HG03432 (cell line): ENCODE measurements around the gene OR10H1.
"Not testable (repeated sequence)": the region's sequence is repeated elsewhere in the genome, so short reads cannot be mapped to it uniquely, and the experiment has no call there.

Source experiments
- ATAC-seq: cut with Tn5 transposase; IDR thresholded peaks from one replicate; pipeline ENCODE4 v1.9.1; 2021; ENCODE audit warnings: mild to moderate bottlenecking, moderate library complexity; ENCODE audit not compliant: unreplicated experiment

The OR10H1 gene

DNA sequence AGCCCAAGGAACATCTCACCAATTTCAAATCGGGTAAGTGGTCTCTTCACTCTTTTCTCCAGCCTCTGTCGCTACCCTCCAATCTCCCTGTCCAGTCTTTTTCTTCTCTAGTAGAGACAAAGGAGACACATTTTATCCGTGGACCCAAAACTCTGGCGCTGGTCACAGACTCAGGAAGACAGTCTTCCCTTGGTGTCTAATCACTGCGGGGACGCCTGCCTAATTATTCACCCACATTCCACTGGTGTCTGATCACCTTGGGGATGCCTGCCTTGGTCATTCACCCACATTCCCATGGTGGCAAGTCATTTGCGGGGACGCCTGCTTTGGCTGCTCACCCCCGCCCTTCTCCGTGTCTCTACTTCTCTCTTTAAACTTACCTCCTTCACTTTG is 13.8 kb upstream of the OR10H1 start:
- no peak for ATAC-seq

DNA sequence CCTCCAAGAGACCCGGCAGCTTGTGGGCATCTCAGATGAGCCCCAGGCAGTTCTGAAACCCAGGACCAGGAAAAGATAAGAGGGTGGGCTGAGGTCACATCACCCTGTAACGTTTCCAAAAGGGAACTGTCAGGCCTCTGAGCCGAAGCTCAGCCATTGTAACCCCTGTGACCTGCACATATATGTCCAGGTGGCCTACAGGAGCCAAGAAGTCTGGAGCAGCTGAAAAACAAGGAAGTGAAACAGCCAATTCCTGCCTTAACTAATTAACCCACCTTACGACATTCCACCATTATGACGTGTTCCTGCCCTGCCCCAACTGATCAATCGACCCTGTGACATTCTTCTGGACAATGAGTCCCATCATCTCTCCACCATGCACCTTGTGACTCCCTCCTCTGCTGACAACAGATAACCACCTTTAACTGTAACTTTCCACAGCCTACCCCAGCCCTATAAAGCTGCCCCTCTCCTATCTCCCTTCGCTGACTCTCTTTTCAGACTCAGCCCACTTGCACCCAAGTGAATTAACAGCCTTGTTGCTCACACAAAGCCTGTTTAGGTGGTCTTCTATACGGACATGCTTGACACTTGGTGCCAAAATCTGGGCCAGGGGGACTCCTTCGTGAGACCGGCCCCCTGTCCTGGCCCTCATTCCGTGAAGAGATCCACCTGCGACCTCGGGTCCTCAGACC is 13.3 kb upstream of the OR10H1 start:
- ATAC-seq = not testable (repeated sequence)

DNA sequence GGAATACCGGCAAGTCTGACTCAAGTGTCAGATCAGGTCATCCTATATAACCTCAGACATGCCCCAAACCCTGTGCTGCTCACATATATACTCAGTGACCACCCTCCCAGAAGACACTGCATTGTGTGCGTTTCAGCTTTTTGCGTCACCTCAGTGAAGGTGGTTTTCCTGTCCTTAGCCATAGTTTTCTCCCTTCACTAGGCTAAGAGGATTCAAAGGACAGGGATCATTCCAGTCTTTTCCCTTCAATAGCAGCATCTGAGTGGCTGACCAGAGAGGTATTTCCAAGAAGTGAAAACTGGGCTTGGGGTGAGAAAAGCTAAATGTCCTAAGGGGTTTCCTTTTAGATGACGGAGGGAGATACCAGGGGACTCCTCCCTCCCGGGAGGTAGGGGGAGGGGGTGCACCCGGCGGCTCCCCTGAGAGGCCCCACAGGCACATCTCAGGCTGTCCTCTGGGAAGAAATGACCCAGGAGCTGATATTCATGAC is 12.7 kb upstream of the OR10H1 start:
- no peak for ATAC-seq

DNA sequence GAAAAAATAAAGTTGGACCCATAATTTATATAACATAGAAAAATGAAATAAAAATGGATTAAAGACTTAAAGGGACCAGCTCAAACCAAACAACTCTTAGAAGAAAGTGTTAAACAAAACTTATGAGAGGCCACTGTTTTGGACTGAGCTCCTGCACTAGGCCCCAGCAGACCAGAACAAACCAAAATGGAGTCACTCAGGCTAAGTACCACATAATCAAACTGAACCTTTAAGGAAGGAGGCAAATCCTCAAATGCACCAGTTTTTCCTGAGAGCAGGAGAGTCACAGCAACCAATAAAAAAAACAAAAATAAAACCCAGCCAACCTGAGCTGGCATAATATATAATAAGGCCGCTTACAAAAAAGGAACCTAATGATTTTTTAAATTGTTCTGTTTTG is 10.3 kb upstream of the OR10H1 start:
- no peak for ATAC-seq

DNA sequence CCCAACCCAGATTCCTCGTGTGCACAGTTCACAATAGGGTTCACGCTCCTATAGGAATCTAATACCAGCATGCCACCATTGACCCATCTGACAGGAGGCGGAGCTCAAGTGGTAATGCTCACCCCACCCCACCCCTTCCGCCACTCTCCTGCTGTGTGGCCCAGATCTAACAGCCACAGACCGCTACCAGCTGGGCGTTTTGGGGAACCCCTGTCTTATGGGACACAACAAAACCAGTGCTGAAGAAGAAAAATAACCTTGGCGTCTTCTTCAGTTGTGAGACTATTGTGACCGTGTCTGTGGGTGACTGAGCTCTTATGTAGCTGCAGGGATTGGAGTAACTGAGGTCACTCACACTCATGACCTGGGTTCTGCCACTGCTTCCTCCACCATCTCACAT is 5.2 kb upstream of the OR10H1 start:
- no peak for ATAC-seq

DNA sequence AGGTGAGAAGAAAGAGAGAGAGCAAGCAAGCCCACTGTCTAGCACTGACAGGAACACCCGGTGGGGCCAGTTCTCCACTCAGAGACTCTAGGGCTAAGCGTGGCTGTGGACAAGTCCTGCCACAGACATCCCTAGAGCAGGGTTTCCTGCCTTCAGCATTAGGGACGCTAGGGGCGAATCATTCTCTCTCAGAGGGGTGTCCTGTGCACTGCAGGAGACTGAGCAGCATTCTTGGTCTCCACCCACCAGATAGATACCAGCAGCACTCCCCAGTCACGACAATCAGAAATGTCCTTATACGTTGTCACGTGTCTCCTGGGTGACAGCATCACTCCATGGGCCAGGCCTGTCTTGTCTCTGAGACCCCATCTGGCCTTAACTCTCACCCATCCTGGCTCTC is 1.5 kb downstream of the OR10H1 start:
- ATAC-seq = no peak

DNA sequence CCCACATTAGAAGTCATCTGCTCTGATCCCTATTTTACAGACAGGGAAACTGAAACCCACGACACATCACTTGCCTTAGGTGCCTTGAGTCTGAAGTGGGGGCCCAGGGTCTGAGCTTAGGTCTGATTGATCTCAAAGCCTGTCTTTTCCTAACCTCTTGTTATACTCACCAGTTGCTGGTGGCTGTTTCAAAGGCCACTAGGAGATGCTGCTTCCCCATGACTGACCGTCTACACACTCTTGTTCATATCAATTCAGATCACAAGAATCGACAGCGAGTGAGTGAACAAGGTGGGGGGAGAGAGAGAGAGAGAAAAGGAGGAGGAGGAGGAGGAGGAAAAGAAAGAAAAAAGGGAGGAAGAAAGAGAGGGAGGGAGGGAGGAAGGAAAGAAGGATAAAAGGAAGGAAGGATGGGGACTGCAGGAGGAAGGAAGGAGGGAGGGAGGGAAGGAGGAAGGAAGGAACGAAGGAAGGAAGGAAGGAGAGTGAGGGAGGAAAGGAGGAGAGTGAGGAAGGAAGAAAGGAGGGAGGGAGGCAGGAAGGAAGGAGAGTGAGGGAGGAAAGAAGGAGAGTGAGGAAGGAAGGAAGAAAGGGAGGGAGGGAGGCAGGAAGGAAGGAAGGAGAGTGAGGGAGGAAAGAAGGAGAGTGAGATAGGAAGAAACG is 3.3 kb downstream of the OR10H1 start:
- ATAC-seq = no peak

DNA sequence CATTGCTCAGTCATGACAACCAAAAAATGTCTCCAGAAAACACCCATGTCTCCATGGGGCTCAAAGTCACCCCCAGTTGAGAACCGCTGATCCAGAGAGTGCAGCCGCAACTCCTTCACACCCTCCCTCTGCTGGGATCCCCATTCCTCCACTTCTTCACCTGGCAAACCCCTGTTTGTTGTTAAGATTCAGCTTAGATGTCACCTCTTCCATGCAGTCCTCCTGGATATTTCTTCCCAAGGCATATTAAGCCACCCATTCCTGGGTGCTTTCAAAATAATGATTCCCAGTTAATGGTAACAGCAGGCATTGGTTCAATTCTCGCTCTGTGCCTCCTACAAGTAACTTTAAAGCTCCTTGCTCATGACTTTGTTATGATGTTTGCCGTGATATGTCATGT is 4.0 kb downstream of the OR10H1 start:
- no peak for ATAC-seq

DNA sequence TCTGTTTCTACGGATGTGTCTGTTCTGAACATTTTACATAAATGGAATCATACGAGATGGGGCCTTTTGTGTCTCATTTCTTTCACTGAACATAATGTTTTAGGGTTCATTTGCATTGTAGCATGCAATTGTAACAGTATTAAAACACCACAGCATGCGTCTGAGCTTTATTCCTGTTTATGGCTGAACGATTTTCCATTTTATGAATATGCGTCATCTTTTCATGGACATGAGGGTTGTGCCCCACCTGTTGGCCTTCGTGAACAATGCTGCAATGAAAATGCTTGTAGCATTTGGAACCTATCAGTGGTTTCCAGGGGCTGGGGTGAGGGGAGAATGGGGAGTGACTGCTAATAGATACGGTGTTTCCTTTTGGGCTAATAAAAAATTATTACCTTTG is 5.1 kb downstream of the OR10H1 start:
- ATAC-seq = no peak

DNA sequence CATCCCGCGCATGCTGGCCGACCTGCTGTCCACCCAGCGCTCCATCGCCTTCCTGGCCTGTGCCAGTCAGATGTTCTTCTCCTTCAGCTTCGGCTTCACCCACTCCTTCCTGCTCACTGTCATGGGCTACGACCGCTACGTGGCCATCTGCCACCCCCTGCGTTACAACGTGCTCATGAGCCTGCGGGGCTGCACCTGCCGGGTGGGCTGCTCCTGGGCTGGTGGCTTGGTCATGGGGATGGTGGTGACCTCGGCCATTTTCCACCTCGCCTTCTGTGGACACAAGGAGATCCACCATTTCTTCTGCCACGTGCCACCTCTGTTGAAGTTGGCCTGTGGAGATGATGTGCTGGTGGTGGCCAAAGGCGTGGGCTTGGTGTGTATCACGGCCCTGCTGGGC is 21.2 kb downstream of the OR10H1 start:
- not testable (repeated sequence) for ATAC-seq

DNA sequence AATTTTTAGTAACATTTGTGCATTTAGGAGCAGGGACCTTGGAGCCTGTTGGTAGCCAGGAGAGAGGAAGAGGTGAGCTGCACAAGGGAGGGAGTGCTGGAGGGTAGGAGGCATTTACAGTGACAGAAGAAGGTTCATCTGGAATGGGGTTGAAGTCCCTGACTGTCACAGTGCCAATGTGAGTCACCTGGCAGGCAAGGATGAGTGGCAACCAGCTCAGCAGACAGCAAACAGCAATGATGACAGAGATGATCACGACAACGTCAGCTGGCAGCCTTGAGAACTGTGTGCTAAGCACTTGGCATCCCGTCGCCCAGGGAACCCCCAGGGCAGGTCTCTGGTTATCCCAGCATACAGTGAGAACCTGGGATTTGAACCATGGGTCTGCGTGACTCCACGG is 25.4 kb downstream of the OR10H1 start:
- ATAC-seq = no peak

DNA sequence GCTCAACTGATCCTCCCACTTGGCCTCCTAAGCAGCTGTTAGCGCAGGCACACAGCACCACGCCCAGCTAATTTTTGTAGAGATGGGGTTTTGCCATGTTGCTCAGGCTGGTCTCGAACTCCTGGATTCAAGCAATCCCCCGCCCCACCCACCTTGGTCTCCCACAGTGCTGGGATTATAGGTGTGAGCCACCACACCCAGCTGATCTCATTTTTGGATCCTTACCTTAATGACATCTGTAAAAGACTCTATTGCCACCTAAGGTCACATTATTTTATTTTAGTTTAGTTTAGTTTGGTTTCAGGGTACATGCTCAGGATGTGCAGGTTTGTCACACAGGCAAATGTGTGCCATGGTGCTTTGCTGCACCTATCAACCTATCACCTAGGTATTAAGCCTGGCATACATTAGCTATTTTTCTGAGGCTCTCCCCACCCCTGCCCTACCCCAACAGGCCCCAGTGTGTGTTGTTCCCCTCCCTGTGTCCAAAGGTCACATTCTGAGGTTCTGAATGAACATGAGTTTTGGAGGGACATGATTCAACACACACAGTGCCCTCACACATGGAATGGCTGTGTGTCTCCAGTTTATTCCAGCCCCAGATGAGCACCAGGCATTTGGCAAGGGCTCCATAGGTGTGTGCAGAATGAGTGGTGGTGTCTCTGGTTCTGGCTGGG is 26.7 kb downstream of the OR10H1 start:
- ATAC-seq = no peak

DNA sequence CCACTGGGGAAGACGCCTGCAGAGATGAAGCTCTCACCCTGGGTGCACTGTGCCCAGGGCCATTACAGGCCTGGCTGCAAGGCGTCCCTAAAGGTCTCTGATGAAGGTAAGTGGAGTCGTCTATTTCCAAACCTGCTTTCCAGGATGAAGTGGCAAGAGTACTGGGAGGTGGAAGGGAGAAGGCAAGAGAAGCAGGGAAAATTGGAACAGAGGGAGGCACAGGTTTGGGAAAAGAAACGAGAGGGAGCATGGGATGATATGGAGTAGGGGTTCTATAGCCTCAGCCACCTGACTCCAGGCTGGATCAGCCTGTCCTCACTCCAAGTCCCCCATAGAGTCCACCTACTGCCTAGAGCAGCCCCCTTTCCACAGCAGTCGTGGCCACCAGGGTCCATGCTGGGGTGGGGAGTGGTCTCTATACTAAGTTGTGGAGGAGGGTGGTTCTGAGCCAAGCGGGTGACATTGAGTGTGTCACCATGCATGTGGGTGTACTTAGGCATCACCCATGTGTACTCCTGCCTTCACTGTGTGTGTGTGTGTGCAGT is 27.8 kb downstream of the OR10H1 start, which contains the start of gene OR10H5:
OR10H5 (plus strand) TSS at position 51 of the 545 bp plus-strand sequence. CDS start 6,388 bp downstream, outside the sequence.
- no peak for ATAC-seq

DNA sequence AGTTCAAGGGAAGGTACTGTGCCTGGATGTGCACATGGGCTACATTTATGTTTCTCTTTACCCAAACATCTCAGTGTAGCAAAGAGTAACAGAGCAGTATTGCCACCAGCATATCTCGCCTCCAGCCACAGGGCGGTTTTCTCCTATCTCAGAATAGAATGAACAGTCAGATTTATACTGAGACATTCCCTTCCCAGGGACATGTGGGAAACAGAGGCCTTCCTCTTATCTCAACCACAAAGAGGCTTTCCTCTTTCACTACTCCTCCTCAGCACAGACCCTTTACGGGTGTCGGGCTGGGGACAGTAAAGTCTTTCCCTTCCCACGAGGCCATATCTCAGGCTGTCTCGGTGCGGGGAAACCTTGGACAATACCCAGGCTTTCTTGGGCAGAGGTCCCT is 32.6 kb downstream of the OR10H1 start:
- not testable (repeated sequence) for ATAC-seq

DNA sequence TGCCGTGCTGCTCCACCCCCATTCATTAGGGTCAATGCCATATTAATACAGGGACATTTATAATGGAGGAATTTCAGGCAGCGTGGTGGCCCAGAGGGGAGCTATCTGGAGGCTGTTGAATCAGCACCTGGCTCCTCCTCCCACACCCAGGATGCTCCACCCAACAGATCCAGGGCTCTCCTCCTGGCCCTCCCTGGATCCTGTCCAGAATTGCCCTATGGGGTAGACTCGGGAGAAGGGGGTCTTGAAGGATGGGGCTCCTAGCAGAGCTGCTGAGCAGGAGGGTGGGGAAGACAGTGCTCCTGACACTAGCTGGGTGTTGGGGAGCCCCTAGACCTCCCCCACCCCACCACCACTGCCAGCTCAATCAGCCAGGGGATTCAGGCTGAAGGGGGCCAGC is 33.3 kb downstream of the OR10H1 start:
- no peak for ATAC-seq

DNA sequence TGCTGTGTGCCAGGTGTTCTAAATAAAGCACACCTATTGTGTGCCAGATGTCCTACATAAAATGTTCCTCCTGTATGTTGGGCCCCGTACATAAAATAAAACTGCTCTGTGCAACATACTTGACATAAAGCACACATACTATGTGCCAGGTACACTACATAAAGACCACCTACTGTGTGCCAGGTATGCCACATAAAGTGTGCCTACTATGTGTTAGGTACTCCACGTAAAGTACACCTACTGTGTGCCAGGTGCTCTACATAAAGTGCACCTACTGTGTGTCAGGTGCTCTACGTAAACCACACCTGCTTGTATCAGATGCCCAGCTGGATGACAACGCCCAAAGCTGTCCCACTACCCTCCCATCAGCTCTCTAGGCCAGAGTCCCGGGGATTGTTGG is 33.8 kb downstream of the OR10H1 start:
- no peak for ATAC-seq

DNA sequence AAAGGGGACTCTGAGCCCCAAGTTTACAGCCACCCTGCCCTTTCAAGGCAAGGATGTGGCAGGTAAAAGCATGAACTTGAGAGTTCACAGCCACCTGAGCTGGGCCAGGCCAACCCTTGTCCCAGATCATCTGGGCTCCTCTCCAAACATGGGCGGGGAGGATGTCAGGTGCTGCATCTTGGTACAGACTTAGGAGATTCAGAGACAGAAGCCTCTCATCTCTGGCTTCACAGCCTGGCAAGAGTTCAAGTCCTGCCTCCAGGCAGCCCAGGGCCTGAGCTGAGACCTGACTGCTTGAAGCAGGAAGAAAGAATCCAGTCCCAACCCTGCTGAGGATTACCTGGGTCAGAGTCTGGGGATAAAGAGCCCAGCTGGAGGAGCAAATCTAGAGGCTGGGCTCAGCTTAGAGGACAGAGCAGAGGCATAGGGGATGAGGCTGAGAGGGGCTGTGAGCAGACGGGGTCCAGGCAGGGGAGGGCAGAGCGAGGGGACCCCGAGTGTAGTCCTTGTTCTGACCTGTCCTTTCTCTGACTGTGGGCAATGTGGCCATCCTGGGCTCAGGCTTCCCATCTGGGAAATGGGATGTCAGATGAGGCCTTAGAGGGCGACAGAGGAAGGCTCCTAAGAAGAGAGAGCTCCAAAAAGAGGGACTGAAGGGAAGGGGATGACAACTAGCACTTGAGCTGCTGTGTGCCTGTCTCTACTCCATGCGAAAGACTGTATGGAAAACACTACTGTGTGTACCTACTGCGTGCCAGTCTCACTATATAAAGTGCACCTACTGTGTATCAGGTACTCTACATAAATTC is 34.6 kb downstream of the OR10H1 start:
- no peak for ATAC-seq

DNA sequence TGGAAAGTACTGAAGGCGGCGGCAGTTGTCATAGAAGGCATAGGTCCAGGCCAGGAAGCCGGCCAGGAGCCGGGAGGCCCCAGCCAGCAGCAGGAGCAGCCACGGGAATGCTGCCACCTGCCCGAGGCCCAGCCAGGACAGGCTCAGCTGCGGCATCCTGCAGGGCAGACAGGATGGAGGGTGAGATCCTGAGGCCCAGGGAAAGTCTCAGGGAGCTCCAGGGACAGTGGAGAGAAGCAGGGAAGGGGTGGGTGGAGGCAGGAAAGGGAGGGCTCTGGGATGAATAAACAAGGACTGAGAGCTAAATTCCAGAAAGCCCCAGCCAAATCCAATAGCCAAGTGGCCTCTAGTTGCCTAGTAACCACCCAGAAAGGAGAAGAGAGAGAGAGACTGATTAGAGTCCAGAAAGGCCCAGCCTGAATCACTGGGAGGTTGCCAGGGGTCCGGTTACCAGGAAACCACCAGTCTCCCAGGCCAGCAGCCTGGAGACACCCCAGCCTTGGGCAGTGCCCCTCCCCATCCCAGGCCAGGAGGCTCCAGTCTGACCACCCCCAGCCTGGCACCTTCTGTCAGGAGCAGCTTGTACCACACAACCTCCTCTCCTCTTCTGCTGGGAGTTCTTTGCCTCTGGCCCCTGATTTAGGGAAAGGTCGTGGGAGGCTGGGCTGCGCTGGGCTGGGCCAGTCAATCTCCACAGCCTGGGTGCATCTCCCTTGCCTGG is 35.5 kb downstream of the OR10H1 start:
- ATAC-seq = no peak

DNA sequence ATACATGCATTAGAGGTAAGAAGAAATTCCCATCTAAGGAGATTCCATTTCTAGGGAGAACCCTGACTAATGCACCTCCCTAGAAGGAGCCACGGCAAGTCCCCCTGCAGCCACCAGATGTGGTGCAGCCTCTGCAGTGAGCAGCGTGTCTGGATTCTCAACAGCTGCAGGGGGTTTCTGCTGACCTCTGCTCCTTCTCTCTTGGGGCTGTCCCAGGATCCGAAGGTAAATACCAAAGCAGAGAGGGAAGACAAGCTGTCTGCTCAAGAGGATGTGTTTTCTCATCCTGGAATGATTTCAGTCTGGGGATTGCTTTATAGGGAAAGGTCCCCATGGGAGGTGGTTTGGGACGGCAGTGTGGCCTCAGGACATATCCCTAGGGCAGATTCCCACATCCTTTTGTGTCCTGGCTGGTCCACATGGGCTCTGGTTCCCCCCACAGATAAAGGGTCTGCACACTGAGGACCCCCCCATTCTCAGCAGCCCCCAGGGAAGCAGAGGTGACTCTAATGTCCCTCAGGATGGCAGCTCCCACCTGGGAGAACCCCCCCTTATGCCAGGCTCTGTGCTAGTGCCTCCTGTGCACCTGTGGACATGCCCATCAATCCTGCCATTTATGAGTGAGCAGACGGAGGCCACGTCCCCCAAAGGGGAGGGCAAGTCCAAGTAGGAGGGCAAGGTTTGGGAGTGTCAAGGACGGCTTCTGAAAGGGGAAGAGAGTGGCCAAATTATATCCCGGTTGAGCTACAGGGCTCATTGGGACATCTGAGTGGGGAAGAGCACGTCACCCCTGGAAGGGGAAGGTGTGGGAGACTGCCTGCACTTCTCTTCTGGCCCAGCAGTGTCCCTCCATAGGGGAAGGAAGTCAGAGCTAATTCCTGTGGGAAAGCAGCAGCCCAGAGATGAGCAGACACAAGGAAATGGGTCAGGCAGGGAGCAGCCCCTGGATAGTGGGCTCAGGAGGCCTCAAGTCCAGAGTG is 38.2 kb downstream of the OR10H1 start:
- no peak for ATAC-seq
